Body of pancreas (tissue), 4 donors: Measurements from ENCODE around the gene ZNF628. TPM values are rescaled to one million over a fixed set of nuclear protein-coding genes. Genes with fewer than 3 reads are reported as not detected.

ENCODE experiments used
- ATAC-seq: fragments of 150-250 bp; one replicate; pipeline ENCODE4 v1.9.1; 2016
- DNase-seq, 4 donors: peaks; one replicate each; pipeline ENCODE4 v3.0.0-alpha.2; 2019
- H3K27ac ChIP-seq, 4 donors: fragments of 200-600 bp; sonication (generic); 1 replicate in 3 of 4; 2 replicates in 1 of 4; pipeline versions ENCODE4 v1.5.1 to v1.6.1; 2016 to 2019; ENCODE audit warnings: mild to moderate bottlenecking in 1 of 4, mixed read lengths in 1 of 4, moderate library complexity in 1 of 4
- H3K27me3 ChIP-seq, 2 donors: fragments of 200-600 bp; sonication (generic); one replicate each; pipeline ENCODE4 v1.6.0; 2016; ENCODE audit warnings: mild to moderate bottlenecking in 1 of 2
- H3K36me3 ChIP-seq, 2 donors: fragments of 200-600 bp; sonication (generic); replicated peaks in 1 of 2; 2 replicates each; pipeline ENCODE4 v1.5.1; 2016; ENCODE audit warnings: low read depth in 2 of 2; ENCODE audit not compliant: insufficient read depth in 1 of 2
- H3K4me1 ChIP-seq: fragments of 200-600 bp; sonication (generic); one replicate; pipeline ENCODE4 v1.6.0; 2016
- H3K4me3 ChIP-seq, 2 donors: fragments of 200-600 bp; sonication (generic); 1 replicate in 1 of 2; 2 replicates in 1 of 2; pipeline ENCODE4 v1.5.1; 2016 to 2019
- H3K9me3 ChIP-seq, 3 donors: fragments of 200-600 bp; sonication (generic); 1 replicate in 2 of 3; 2 replicates in 1 of 3; pipeline ENCODE4 v1.5.1; 2016
- POLR2A ChIP-seq, 3 donors: fragments of 450-650 bp; IDR thresholded peaks; one replicate each; pipeline ENCODE4 v1.6.1; 2016; ENCODE audit warnings: antibody characterized with exemption in 3 of 3, mild to moderate bottlenecking in 2 of 3
- WGBS, 2 donors: methylation state at CpG; one replicate each; pipeline ENCODE4 v1.1.5; 2017; 5-methylcytosine and 5-hydroxymethylcytosine counted together
- intact Hi-C: fragments of 100-400 bp; cut with DNase I; formaldehyde crosslinking; loops from one replicate; pipeline ENCODE4 v1.15.1; 2023
- total RNA-seq, 2 donors: library from RNA; depleted of rRNA; stranded (reverse); fragments of >200 nt; gene quantifications; one replicate each; pipeline ENCODE4 v1.1.0, GENCODE V29; 2016
- TF ChIP-seq, protein P1 (sequence below), 7 experiments: fragments of 450-650 bp in 4 of 7; fragments of 200-600 bp in 3 of 7; sonication (generic) in 3 of 7; IDR thresholded peaks; one replicate each; pipeline ENCODE4 v1.5.1; 2016 to 2019; ENCODE audit warnings: antibody characterized with exemption in 7 of 7

Gene ZNF628
- total RNA-seq, 2 donors from 2014 or later: 3.4 to 8.2 TPM

DNA sequence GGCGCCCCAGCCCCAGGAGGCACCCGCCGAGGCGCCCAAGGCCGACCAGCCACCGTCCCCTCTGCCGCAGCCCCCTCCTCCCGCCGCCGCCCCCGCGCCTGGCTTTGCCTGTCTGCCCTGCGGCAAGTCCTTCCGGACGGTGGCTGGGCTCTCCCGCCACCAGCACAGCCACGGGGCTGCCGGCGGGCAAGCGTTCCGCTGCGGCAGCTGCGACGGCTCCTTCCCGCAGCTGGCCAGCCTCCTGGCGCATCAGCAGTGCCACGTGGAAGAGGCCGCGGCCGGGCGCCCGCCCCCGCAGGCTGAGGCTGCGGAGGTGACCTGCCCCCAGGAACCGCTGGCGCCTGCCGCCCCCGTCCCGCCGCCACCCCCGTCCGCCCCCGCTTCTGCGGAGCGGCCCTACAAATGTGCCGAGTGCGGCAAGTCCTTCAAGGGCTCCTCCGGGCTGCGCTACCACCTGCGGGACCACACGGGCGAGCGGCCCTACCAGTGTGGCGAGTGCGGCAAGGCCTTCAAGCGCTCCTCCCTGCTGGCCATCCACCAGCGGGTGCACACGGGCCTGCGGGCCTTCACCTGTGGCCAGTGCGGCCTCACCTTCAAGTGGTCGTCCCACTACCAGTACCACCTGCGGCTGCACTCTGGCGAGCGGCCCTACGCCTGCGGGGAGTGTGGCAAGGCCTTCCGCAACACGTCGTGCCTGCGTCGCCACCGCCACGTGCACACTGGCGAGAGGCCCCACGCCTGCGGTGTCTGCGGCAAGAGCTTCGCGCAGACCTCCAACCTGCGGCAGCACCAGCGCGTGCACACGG lies 5.9 kb downstream of the ZNF628 start:
- WGBS, 2 donors: 89 to 100% methylated on average over 6 to 48 of the region's 83 CpGs
- no peak for DNase-seq
- no peak for ATAC-seq
- intact Hi-C loops: no loop called here
- H3K36me3 ChIP-seq: no peaks in the 10 kb centered on the region
- no peaks in the 10 kb centered on the region for H3K9me3 ChIP-seq
- no peak overlapping the region for H3K4me3 ChIP-seq
- no peak for TF ChIP-seq POLR2A (IDR thresholded peaks at IDR 0.05)
- TF ChIP-seq, protein P1, sequence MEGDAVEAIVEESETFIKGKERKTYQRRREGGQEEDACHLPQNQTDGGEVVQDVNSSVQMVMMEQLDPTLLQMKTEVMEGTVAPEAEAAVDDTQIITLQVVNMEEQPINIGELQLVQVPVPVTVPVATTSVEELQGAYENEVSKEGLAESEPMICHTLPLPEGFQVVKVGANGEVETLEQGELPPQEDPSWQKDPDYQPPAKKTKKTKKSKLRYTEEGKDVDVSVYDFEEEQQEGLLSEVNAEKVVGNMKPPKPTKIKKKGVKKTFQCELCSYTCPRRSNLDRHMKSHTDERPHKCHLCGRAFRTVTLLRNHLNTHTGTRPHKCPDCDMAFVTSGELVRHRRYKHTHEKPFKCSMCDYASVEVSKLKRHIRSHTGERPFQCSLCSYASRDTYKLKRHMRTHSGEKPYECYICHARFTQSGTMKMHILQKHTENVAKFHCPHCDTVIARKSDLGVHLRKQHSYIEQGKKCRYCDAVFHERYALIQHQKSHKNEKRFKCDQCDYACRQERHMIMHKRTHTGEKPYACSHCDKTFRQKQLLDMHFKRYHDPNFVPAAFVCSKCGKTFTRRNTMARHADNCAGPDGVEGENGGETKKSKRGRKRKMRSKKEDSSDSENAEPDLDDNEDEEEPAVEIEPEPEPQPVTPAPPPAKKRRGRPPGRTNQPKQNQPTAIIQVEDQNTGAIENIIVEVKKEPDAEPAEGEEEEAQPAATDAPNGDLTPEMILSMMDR (IDR thresholded peaks at IDR 0.05): no peak
- no peaks in the 10 kb centered on the region for H3K27me3 ChIP-seq
- no peak overlapping the region for H3K27ac ChIP-seq
- peaks cover 70% of the 10 kb centered on the region for H3K4me1 ChIP-seq

DNA sequence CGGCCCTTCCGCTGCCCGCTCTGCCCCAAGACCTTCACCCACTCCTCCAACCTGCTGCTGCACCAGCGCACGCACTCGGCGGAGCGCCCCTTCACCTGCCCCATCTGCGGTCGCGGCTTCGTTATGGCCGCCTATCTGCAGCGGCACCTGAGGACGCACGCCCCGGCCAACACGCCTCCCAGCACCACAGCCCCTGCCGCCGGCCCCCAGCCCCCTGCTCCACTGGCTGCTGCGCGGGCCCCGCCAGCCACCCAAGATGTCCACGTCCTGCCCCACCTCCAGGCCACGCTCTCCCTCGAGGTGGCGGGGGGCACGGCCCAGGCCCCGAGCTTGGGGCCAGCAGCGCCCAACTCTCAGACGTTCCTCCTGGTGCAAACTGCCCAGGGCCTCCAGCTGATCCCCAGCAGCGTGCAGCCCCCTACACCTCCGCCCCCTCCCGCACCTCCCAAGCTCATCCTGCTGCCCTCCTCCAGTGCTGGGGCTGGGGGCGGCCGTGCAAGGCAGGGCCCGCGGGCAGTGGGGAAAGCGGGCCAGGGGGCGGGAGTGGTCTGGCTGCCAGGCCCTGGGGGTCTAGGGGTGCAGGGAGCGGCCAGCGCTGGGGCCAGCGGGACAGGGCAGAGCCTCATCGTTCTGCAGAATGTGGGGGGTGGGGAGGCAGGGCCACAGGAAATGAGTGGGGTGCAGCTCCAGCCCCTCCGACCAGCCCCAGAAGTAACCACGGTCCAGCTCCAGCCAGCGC lies 6.7 kb downstream of the ZNF628 start:
- Histone ChIP-seq H3K27ac (no peak overlapping the region), H3K4me1 (peaks cover 69% of the 10 kb centered on the region), H3K9me3 (no peaks in the 10 kb centered on the region), H3K4me3 (no peak overlapping the region), H3K27me3 (no peaks in the 10 kb centered on the region), H3K36me3 (no peaks in the 10 kb centered on the region)
- TF ChIP-seq POLR2A (IDR thresholded peaks at IDR 0.05): no peak
- TF ChIP-seq, protein P1 (IDR thresholded peaks at IDR 0.05): no peak
- WGBS, 2 donors: 90 to 93% methylated on average over 34 to 45 of the region's 47 CpGs
- ATAC-seq (no peak), DNase-seq (no peak)
- intact Hi-C loops: no loop called here

DNA sequence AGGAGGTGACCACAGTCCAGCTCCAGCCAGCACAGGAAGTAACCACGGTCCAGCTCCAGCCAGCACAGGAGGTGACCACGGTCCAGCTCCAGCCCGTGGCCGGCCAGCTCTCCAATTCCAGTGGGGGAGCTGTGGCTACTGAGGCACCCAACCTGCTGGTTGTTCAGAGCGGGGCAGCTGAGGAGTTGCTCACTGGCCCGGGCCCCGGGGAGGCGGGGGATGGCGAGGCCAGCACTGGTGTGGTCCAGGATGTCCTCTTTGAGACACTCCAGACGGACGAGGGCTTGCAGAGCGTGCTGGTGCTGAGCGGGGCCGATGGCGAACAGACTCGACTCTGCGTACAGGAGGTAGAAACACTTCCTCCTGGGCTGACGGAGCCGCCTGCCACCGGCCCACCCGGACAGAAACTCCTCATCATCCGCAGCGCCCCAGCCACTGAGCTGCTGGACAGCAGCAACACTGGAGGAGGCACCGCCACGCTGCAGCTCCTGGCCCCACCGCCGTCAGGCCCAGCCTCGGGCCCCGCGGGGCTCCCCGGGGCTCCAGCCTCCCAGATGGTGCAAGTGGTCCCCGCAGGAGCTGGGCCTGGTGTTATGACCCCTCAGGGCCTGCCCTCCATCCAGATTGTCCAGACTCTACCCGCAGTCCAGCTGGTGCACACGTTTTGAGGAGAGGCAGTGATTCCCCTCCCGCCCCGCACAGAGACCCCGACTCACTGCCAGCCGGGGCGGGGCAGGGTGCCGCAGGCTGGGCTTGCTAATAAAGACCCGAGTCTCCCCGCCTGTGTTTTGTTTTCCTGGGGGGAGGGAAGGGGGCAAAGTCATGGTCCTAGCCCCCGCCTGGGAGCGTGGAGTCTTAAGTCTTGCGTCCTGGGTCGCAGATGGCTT lies 7.5 kb downstream of the ZNF628 start:
- H3K27me3 ChIP-seq: no peaks in the 10 kb centered on the region
- no peaks in the 10 kb centered on the region for H3K9me3 ChIP-seq
- DNase-seq: no peak
- H3K4me3 ChIP-seq: no peak overlapping the region
- ATAC-seq: no peak
- 73 to 80% methylated on average over 19 to 43 of the region's 46 CpGs for WGBS, 2 donors
- H3K4me1 ChIP-seq: peaks cover 61% of the 10 kb centered on the region
- no peaks in the 10 kb centered on the region for H3K36me3 ChIP-seq
- no peak for TF ChIP-seq POLR2A (IDR thresholded peaks at IDR 0.05)
- TF ChIP-seq, protein P1 (IDR thresholded peaks at IDR 0.05): no peak
- no peak overlapping the region for H3K27ac ChIP-seq
- intact Hi-C loops: no loop called here

DNA sequence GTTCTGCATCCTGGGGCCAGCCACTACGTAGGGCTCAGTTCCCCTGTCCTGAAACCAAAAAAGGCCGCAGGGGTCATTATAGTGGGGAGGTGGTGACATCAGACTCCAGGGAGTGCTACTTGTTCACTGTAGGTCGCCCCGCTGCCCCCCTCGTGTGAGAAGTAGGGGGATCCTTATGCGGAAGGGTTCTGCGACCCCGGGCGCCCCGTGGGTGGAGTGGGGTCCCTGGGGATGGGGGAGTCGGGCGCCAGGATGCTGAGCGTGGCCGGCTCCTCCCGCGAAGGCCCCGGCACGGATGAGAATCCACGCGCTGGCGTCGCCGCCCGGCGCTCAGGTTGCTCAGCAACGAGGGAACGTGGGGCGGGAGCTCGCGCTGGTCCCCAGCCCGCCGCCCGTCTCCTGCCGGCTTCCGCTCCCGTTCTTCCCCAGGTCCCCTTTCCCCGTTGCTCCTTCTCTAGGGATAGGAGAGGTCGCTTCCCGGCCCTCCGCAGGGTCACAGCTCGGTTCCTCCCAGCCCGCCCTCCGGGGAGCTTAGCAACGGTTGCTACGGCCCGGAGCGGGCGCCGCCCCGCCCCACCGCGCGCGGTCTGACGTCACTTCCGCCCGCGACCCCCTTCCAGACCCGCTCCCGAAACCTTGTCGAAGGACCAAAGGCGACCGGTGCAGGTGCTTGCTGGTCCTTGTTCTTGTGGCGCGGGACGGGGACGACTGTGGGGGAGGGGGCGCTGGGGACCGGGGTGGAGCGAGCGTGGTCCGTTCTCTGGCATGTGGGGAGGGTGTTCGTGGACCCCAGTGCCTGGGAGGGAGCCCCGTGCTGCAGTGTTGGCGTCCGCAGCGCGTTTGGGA lies 8.4 kb downstream of the ZNF628 start, which contains the start of gene NAT14:
Gene NAT14, plus strand, starts transcription at position 596 of the 846 bp plus-strand sequence. CDS start 521 bp downstream, outside the sequence.
- 1 to 5% methylated on average over 26 to 67 of the region's 78 CpGs for WGBS, 2 donors
- intact Hi-C loops: no loop called here
- Histone ChIP-seq H3K36me3 (no peaks in the 10 kb centered on the region), H3K9me3 (no peaks in the 10 kb centered on the region), H3K4me3 (peak within 1 kb of the TSS; percentile 5 to 26), H3K27me3 (no peaks in the 10 kb centered on the region), H3K27ac (peak within 1 kb of the TSS; percentile 32 to 69 (median 58)), H3K4me1 (peaks cover 52% of the 10 kb centered on the region)
- ATAC-seq (peak; percentile 54), DNase-seq (peak; percentile 45 to 61 (median 56))
- TF ChIP-seq, protein P1 (IDR thresholded peaks at IDR 0.05): no peak
- peak in 2 of 3 donors; percentile 18 to 32 for TF ChIP-seq POLR2A (IDR thresholded peaks at IDR 0.05)
